Neural crest cell (in vitro differentiated cells): ENCODE measurements around the gene OR2H2. TPM values are rescaled to one million over a fixed set of nuclear protein-coding genes. Genes with fewer than 3 reads are reported as not detected.

Experiments used
- DNase-seq: peaks from one replicate; pipeline ENCODE4 v3.0.0; 2021; ENCODE audit warnings: low read depth, mixed read lengths, low spot score
- H3K27ac Mint-ChIP-seq: one replicate; pipeline ENCODE4 v1.8.0; 2021; ENCODE audit warnings: mild to moderate bottlenecking, mixed read lengths; ENCODE audit not compliant: unreplicated experiment
- H3K27me3 Mint-ChIP-seq: 2 replicates; pipeline ENCODE4 v1.8.0; 2021; ENCODE audit warnings: low read depth, mild to moderate bottlenecking, mixed read lengths
- H3K36me3 Mint-ChIP-seq: 2 replicates; pipeline ENCODE4 v1.8.0; 2021; ENCODE audit warnings: low read depth, mild to moderate bottlenecking, mixed read lengths
- H3K4me1 Mint-ChIP-seq: 2 replicates; pipeline ENCODE4 v1.8.0; 2021; ENCODE audit warnings: mixed read lengths
- H3K4me3 Mint-ChIP-seq: one replicate; pipeline ENCODE4 v1.8.0; 2021; ENCODE audit warnings: mild to moderate bottlenecking, mixed read lengths
- H3K9me3 Mint-ChIP-seq: 2 replicates; pipeline ENCODE4 v1.8.0; 2021; ENCODE audit warnings: mixed read lengths
- total RNA-seq: library from RNA; stranded (reverse); gene quantifications from 2 replicates; pipeline ENCODE4 v1.2.1, GENCODE V29; 2021
- TF ChIP-seq, protein P1 (sequence below): fragments of 200-600 bp; sonication (generic); conservative IDR thresholded peaks from 2 replicates; pipeline ENCODE4 v1.5.0; 2021; ENCODE audit warnings: antibody characterized with exemption, mild to moderate bottlenecking

Gene OR2H2
- total RNA-seq, 1 donor from 2014 or later: not detected

DNA sequence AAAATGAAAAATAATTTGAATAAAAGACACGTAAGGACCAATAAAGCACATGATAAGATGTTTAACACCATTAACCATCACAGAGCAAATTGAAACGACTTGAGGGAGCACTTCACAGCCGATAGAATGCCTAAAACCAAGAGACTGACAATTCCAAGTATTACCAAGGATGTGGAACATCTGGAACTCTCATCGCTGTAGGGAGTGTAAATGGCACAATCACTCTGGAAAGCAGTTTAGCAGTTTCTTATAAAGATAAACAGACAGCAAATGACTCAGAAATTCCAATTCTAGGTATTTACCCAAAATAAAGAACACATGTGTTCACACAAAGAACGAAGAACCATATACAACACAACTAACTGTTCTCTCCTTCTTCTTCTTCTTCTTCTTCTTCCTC is 16.9 kb upstream of the OR2H2 start:
- TF ChIP-seq, protein P1, sequence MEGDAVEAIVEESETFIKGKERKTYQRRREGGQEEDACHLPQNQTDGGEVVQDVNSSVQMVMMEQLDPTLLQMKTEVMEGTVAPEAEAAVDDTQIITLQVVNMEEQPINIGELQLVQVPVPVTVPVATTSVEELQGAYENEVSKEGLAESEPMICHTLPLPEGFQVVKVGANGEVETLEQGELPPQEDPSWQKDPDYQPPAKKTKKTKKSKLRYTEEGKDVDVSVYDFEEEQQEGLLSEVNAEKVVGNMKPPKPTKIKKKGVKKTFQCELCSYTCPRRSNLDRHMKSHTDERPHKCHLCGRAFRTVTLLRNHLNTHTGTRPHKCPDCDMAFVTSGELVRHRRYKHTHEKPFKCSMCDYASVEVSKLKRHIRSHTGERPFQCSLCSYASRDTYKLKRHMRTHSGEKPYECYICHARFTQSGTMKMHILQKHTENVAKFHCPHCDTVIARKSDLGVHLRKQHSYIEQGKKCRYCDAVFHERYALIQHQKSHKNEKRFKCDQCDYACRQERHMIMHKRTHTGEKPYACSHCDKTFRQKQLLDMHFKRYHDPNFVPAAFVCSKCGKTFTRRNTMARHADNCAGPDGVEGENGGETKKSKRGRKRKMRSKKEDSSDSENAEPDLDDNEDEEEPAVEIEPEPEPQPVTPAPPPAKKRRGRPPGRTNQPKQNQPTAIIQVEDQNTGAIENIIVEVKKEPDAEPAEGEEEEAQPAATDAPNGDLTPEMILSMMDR: no peak
- Mint-ChIP-seq H3K9me3 (no peaks in the 10 kb centered on the region), H3K36me3 (no peaks in the 10 kb centered on the region), H3K4me3 (no peak overlapping the region), H3K4me1 (no peaks in the 10 kb centered on the region), H3K27me3 (peaks cover 29% of the 10 kb centered on the region), H3K27ac (no peak overlapping the region)
- DNase-seq: no peak

DNA sequence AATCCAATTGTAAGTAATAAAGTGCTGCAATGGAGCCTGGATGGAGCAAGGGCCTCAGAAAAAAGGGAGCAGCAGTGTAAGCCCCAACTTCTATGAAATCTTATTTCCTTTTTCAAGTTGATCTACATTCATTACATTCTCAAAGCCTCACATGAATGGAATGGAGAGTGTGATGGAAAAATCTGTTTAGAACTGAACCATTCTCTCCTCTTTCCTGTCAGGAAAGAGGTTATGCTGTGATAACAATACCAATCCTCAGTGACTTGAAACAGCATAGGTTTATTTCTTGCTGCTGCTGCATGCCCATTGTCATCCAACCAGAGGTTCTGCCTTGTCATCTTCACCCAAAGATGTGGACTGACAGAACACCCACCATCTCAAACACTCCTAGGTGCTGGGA is 8.9 kb upstream of the OR2H2 start:
- H3K9me3 Mint-ChIP-seq: peaks cover 2% of the 10 kb centered on the region
- H3K36me3 Mint-ChIP-seq: no peaks in the 10 kb centered on the region
- H3K4me1 Mint-ChIP-seq: no peaks in the 10 kb centered on the region
- no peak overlapping the region for H3K4me3 Mint-ChIP-seq
- DNase-seq: no peak
- H3K27ac Mint-ChIP-seq: no peak overlapping the region
- H3K27me3 Mint-ChIP-seq: peaks cover 26% of the 10 kb centered on the region
- TF ChIP-seq, protein P1: no peak

DNA sequence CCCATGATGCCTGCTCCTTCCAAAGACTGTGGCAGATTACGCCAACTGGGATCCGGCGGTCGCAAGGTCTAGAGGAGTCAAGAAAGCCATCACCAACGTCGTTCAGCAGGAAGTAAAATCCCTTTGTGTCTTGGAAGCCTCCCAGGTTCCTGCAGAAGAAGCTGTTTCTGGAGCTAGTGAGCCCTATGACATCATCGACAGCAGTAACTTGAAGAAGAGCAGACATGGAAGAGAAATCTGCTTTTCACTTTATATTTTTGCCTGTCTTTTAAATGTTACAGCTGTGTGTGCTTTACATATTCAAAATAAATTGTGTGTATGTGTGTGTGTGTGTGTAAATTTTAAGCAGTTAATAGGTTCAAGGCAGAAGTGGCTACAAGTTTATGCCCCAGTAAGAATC is 7.4 kb upstream of the OR2H2 start:
- peaks cover 2% of the 10 kb centered on the region for H3K9me3 Mint-ChIP-seq
- no peaks in the 10 kb centered on the region for H3K36me3 Mint-ChIP-seq
- H3K27me3 Mint-ChIP-seq: peaks cover 16% of the 10 kb centered on the region
- no peak overlapping the region for H3K27ac Mint-ChIP-seq
- DNase-seq: no peak
- H3K4me3 Mint-ChIP-seq: no peak overlapping the region
- TF ChIP-seq, protein P1: no peak
- no peaks in the 10 kb centered on the region for H3K4me1 Mint-ChIP-seq

DNA sequence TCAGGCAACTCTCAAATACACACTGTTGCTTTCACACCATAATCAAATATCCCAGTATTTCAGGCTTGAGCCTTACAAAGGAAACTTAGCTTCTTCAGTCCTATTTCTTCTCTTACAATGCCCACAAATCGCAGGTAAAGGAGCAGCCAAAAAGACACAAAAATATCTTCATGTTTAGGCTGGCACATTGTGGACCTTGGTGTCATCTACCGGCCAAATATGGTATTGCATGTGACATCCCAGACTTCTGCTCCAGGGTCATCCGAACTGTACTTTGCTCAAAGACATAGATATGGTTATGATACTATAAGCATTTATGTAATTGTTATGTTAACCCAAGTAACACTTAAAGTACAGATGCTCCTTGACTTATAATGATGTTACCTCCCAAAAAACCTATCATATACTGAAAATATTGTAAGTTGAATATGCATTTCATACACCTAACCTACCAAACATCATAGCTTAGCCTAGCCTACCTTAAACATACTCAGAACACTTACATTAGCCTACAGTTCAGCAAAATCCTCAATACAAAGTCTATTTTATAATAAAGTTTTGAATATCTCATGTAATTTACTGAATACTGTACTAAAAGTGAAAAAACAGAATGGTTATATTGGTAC is 4.6 kb downstream of the OR2H2 start:
- TF ChIP-seq, protein P1: peak; percentile 90
- H3K4me1 Mint-ChIP-seq: no peaks in the 10 kb centered on the region
- H3K9me3 Mint-ChIP-seq: no peaks in the 10 kb centered on the region
- no peak overlapping the region for H3K27ac Mint-ChIP-seq
- H3K36me3 Mint-ChIP-seq: no peaks in the 10 kb centered on the region
- no peak overlapping the region for H3K4me3 Mint-ChIP-seq
- peaks cover 4% of the 10 kb centered on the region for H3K27me3 Mint-ChIP-seq
- DNase-seq: peak; percentile 57

DNA sequence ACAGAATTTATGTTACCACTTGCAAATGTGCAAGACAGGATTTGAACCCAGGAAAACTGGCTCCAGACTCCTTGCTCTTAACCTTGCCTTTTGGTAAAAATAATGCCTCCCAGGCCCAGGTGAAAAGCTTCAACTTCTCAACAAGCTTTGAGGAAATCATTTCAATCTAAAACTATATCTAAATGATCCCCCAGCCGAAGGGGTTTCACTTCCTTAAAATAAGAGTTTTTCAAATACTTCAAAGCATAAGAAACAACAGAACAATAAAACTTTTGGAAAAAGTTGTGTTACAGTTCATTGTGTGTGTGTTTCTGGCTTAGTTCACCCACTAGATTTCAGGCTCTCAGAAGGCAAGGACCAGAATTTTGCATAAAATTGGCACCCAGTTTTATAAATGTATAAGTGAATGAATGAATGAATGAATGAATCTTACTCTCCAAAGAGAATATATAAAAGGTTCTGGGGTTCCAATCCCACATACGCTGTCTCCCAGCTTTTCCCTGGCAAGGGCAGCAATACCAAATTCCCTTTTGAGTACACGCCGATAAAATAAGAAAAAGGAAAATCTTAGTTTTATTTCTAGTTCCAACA is 5.4 kb downstream of the OR2H2 start:
- H3K4me3 Mint-ChIP-seq: no peak overlapping the region
- no peaks in the 10 kb centered on the region for H3K9me3 Mint-ChIP-seq
- H3K4me1 Mint-ChIP-seq: no peaks in the 10 kb centered on the region
- DNase-seq: no peak
- no peak overlapping the region for H3K27ac Mint-ChIP-seq
- TF ChIP-seq, protein P1: no peak
- no peaks in the 10 kb centered on the region for H3K36me3 Mint-ChIP-seq
- H3K27me3 Mint-ChIP-seq: peaks cover 4% of the 10 kb centered on the region
